Skin epidermis (tissue), 12 donors: ENCODE measurements around the gene CDK15.

ENCODE experiments used
- H3K27ac ChIP-seq, 21 experiments: fragments of 200-600 bp; sonication (generic) in 11 of 21; one replicate each; pipeline ENCODE4 v1.5.0; 2020; ENCODE audit warnings: mild to moderate bottlenecking in 3 of 21, inconsistent platforms in 2 of 21, moderate library complexity in 2 of 21
- H3K4me3 ChIP-seq, 7 experiments: fragments of 200-600 bp; sonication (generic) in 2 of 7; one replicate each; pipeline ENCODE4 v1.5.0; 2020; ENCODE audit warnings: inconsistent platforms in 2 of 7, mild to moderate bottlenecking in 2 of 7, moderate library complexity in 1 of 7

The CDK15 gene

GRCh38 chr2:201890453-201890852 is 84.1 kb downstream of the CDK15 start:
- Histone ChIP-seq H3K27ac (peak overlapping the region in 3 of 21 experiments; percentile 14 to 45 (median 30)), H3K4me3 (no peak overlapping the region)

- H3K27ac ChIP-seq = no peak overlapping the region
- H3K4me3 ChIP-seq = no peak overlapping the region
Measured at GRCh38 chr2:201891676-201892075, 85.3 kb downstream of the CDK15 start.

- H3K27ac ChIP-seq = no peak overlapping the region
- H3K4me3 ChIP-seq = no peak overlapping the region
Measured at GRCh38 chr2:201892516-201892915, 86.2 kb downstream of the CDK15 start.

- H3K27ac ChIP-seq = no peak overlapping the region
Measured at GRCh38 chr2:201900362-201900761, 94.0 kb downstream of the CDK15 start.

GRCh38 chr2:201901786-201902185 is 95.4 kb downstream of the CDK15 start:
- H3K27ac ChIP-seq = no peak overlapping the region
- no peak overlapping the region for H3K4me3 ChIP-seq

More at GRCh38 chr2:201900362-201900761, 94.0 kb downstream of the CDK15 start:
- no peak overlapping the region for H3K4me3 ChIP-seq

GRCh38 chr2:201904538-201905420 is 98.4 kb downstream of the CDK15 start:
- H3K27ac ChIP-seq = no peak overlapping the region
- no peak overlapping the region for H3K4me3 ChIP-seq

- H3K27ac ChIP-seq = no peak overlapping the region
- no peak overlapping the region for H3K4me3 ChIP-seq
Measured at GRCh38 chr2:201906777-201907562, 100.6 kb downstream of the CDK15 start.

- no peak overlapping the region for H3K4me3 ChIP-seq
- H3K27ac ChIP-seq = no peak overlapping the region
Measured at GRCh38 chr2:201907563-201907881, 101.2 kb downstream of the CDK15 start.

GRCh38 chr2:201908901-201909300 is 102.6 kb downstream of the CDK15 start:
- Histone ChIP-seq H3K27ac (no peak overlapping the region), H3K4me3 (no peak overlapping the region)

GRCh38 chr2:201909348-201909747 is 103.0 kb downstream of the CDK15 start:
- Histone ChIP-seq H3K27ac (peak overlapping the region in 1 of 21 experiments; percentile 20), H3K4me3 (no peak overlapping the region)

GRCh38 chr2:201909961-201910361 is 103.6 kb downstream of the CDK15 start:
- H3K27ac ChIP-seq = peak overlapping the region in 2 of 21 experiments; percentile 20 to 49
- no peak overlapping the region for H3K4me3 ChIP-seq

- H3K27ac ChIP-seq = no peak overlapping the region
- no peak overlapping the region for H3K4me3 ChIP-seq
Measured at GRCh38 chr2:201911372-201911771, 105.0 kb downstream of the CDK15 start.

- Histone ChIP-seq H3K4me3 (no peak overlapping the region), H3K27ac (no peak overlapping the region)
Measured at GRCh38 chr2:201913201-201913600, 106.9 kb downstream of the CDK15 start.

- Histone ChIP-seq H3K4me3 (no peak overlapping the region), H3K27ac (no peak overlapping the region)
Measured at GRCh38 chr2:201915446-201915845, 109.1 kb downstream of the CDK15 start.

- H3K4me3 ChIP-seq = no peak overlapping the region
- no peak overlapping the region for H3K27ac ChIP-seq
Measured at GRCh38 chr2:201916565-201916964, 110.2 kb downstream of the CDK15 start.

- no peak overlapping the region for H3K27ac ChIP-seq
- no peak overlapping the region for H3K4me3 ChIP-seq
Measured at GRCh38 chr2:201918616-201919307, 112.4 kb downstream of the CDK15 start.

- H3K4me3 ChIP-seq = no peak overlapping the region
Measured at GRCh38 chr2:201919308-201919634, 112.9 kb downstream of the CDK15 start.

GRCh38 chr2:201923436-201924328 is 117.3 kb downstream of the CDK15 start:
- Histone ChIP-seq H3K27ac (no peak overlapping the region), H3K4me3 (no peak overlapping the region)

More at GRCh38 chr2:201919308-201919634, 112.9 kb downstream of the CDK15 start:
- no peak overlapping the region for H3K27ac ChIP-seq

GRCh38 chr2:201924453-201924852 is 118.1 kb downstream of the CDK15 start:
- Histone ChIP-seq H3K27ac (no peak overlapping the region), H3K4me3 (no peak overlapping the region)
